Activated T-helper 2 cell treated with anti-CD3 and anti-CD28 coated beads, Interferon-gamma antibody, Interleukin-2, Interleukin-4, amounts not matched to agents 10 μg/mL and 5 μg/mL and 100 μg/mL, durations not matched to agents 14 hours and 24 hours and 36 hours (primary cell): ENCODE results near the gene SLCO3A1. TPM values are rescaled to one million over a fixed set of nuclear protein-coding genes. Genes with fewer than 3 reads are reported as not detected.

Source experiments
- DNase-seq: peaks from one replicate; pipeline ENCODE4 v3.0.0; 2021; ENCODE audit warnings: low spot score
- H3K27ac Mint-ChIP-seq: one replicate; pipeline ENCODE4 v1.8.0; 2021; ENCODE audit warnings: mixed read lengths
- H3K27me3 Mint-ChIP-seq: one replicate; pipeline ENCODE4 v1.8.0; 2021; ENCODE audit warnings: low read depth, mixed read lengths
- H3K36me3 Mint-ChIP-seq: one replicate; pipeline ENCODE4 v1.8.0; 2021; ENCODE audit warnings: low read depth, mixed read lengths
- H3K4me1 Mint-ChIP-seq: one replicate; pipeline ENCODE4 v1.8.0; 2021; ENCODE audit warnings: low read depth, mixed read lengths
- H3K4me3 Mint-ChIP-seq: one replicate; pipeline ENCODE4 v1.8.0; 2021; ENCODE audit warnings: low read depth, mild to moderate bottlenecking, moderate library complexity, mixed read lengths
- H3K9me3 Mint-ChIP-seq: one replicate; pipeline ENCODE4 v1.8.0; 2021; ENCODE audit warnings: mixed read lengths
- intact Hi-C: fragments of 100-400 bp; cut with micrococcal nuclease; formaldehyde crosslinking; loops from one replicate; pipeline ENCODE4 v1.15.1; 2023
- total RNA-seq: library from RNA; stranded (reverse); gene quantifications from 2 replicates; pipeline ENCODE4 v1.2.3, GENCODE V29; 2022

The SLCO3A1 gene
- total RNA-seq, 1 donor from 2014 or later, result 26.3 TPM

DNA sequence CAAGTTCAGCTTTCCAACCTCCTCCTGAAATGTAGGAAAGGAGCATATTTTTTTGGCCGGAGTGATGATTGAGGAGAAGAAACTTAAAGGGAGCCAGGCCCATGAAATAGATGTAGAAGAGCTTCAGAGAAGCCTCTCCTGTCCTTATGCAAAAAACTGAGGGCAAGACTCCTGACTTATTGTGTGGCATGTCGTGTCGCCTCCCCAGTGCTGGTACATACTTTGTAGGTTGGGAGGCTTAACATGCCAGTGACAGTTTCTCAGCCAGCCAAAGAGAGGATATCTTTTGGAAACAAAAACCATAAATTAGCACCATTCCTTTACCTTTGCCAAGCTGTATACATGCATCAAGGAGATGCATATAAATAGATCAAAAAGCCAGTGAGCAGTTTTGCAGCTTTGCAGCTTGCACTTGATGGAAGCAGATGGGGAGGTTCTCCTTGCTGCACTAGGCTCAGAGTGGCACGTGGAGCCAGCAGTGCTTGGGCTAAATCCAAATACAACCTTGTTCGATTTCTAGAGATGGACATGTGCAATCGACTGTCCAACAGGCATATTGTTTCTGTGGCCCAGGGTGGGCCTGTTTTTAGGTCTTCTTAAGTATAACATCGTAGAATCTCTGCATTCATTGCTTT, 10.2 kb downstream of the SLCO3A1 start:
- Mint-ChIP-seq H3K27me3 (peaks cover 2% of the 10 kb centered on the region), H3K4me3 (no peak overlapping the region), H3K27ac (no peak overlapping the region), H3K9me3 (no peaks in the 10 kb centered on the region), H3K4me1 (peaks cover 80% of the 10 kb centered on the region), H3K36me3 (peaks cover 18% of the 10 kb centered on the region)
- DNase-seq, result no peak
- intact Hi-C loops, result no loop called here

DNA sequence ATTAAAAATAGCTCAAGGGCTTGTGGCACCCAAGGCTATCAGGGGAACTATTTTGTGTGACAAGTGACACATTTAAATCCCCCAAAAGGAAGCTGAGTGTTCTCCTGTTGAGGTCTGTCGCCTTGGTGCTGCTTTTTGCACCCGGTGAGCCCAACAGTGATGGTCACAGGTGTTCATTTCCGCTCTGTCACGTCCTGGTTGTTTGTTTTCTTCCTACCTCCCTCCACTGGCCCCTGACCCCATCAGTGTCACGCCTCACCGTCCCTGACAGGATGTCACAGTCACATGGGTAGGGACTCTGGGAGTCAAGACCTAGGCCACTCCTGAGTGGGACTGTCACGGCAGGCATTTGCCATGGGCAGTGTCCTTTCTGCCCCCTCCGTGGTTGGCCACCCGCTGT, 11.2 kb downstream of the SLCO3A1 start:
- no peak for DNase-seq
- H3K36me3 Mint-ChIP-seq, result peaks cover 15% of the 10 kb centered on the region
- peaks cover 2% of the 10 kb centered on the region for H3K27me3 Mint-ChIP-seq
- no peak overlapping the region for H3K27ac Mint-ChIP-seq
- peaks cover 74% of the 10 kb centered on the region for H3K4me1 Mint-ChIP-seq
- H3K9me3 Mint-ChIP-seq, result peaks cover under 1% of the 10 kb centered on the region
- intact Hi-C loops, result no loop called here
- H3K4me3 Mint-ChIP-seq, result no peak overlapping the region

DNA sequence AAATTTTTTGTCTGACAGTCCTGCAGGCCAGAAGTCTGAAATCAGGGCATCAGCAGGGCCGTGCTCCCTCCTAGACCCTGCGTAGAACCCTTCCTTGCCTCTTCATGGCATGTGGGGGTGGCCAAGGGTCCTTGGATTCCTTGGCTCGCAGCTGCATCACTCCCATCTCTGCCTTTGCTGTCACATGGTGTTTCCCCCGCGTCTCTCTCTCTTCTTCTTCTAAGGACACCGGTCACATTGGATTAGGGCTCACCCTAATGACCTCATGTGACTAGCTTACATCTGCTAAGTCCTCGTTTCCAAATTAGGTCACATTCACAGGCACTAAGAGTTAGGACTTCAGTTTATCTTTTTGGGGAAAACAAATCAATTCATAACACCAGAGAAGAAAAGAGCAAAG, 12.0 kb downstream of the SLCO3A1 start:
- H3K36me3 Mint-ChIP-seq, result peaks cover 19% of the 10 kb centered on the region
- H3K4me1 Mint-ChIP-seq, result peaks cover 71% of the 10 kb centered on the region
- H3K9me3 Mint-ChIP-seq, result peaks cover 8% of the 10 kb centered on the region
- no peak overlapping the region for H3K27ac Mint-ChIP-seq
- H3K27me3 Mint-ChIP-seq, result peaks cover 2% of the 10 kb centered on the region
- no peak for DNase-seq
- no peak overlapping the region for H3K4me3 Mint-ChIP-seq
- intact Hi-C loops, result no loop called here

DNA sequence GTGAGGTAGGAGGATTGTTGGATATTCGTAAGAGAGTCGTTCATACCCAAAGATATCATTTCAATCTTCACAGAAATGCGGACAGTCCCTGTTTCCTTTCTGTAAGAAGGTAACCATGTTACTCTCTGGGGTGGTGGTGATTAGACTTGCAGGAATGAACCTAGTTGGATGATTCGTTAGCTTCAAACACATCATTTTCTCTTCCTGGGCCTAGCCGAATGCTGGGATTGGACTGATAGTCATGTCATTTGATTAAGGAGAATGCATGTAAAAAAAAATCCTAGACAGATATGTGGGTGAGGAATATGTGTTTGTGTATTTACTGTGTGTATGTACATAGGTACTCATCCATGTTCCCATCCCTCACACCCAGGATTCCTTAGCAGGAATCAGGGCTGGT, 12.4 kb downstream of the SLCO3A1 start:
- peaks cover 13% of the 10 kb centered on the region for H3K9me3 Mint-ChIP-seq
- H3K27ac Mint-ChIP-seq, result no peak overlapping the region
- intact Hi-C loops, result no loop called here
- H3K4me3 Mint-ChIP-seq, result no peak overlapping the region
- no peak for DNase-seq
- H3K27me3 Mint-ChIP-seq, result peaks cover 2% of the 10 kb centered on the region
- peaks cover 71% of the 10 kb centered on the region for H3K4me1 Mint-ChIP-seq
- peaks cover 19% of the 10 kb centered on the region for H3K36me3 Mint-ChIP-seq

DNA sequence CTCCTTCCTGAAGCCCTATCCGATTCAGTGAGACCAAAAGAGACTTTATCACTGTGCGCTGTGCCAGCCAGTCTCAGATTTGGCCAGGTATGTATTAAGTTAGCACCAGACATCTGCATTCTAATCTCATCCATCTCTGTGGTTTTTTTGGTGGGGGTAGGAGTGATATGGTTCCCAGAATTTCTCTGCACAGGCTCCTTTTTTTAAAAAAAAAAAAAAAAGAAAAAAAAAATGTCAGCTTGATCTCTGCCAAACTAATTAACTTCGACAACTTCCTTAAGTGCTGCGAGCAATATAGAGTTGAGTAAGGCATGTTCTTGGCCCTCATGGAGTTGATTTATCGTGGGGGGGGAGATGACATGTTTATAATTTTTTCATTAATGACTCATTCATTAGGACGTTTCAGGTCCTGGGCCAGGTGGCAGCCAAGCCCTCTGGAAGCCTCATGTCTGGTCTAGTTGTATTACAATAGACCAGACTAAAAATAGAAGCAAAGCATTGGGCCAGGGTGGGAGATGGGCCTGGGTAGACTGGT, 12.9 kb downstream of the SLCO3A1 start:
- peaks cover 71% of the 10 kb centered on the region for H3K4me1 Mint-ChIP-seq
- intact Hi-C loops, result no loop called here
- no peak for DNase-seq
- peak overlapping the region; percentile 9 for H3K27ac Mint-ChIP-seq
- H3K36me3 Mint-ChIP-seq, result peaks cover 21% of the 10 kb centered on the region
- H3K27me3 Mint-ChIP-seq, result peaks cover 2% of the 10 kb centered on the region
- peaks cover 13% of the 10 kb centered on the region for H3K9me3 Mint-ChIP-seq
- H3K4me3 Mint-ChIP-seq, result peak overlapping the region; percentile 27

DNA sequence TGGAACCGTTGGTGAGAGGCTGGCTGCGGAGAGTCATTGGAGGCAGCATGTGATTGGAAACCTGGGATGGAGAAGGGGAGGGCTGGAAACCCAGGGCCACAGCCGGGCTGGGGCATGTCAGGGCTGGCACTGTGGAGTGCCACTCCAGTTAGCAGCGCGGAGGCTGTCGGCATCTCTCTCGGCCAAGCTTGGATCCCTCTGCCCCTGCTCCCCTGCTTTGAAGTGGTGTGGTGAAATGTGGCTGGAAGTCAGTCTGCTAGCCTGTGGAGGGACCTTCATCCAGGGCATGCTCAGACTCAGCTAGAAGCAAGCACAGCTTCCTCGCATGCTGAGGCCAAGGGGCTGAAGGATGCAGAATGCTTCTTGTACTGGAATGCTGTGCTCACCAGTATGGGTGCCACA, 13.5 kb downstream of the SLCO3A1 start:
- Mint-ChIP-seq H3K4me3 (no peak overlapping the region), H3K27ac (no peak overlapping the region), H3K4me1 (peaks cover 71% of the 10 kb centered on the region), H3K36me3 (peaks cover 21% of the 10 kb centered on the region), H3K9me3 (peaks cover 13% of the 10 kb centered on the region), H3K27me3 (peaks cover 2% of the 10 kb centered on the region)
- intact Hi-C loops, result no loop called here
- DNase-seq, result no peak

DNA sequence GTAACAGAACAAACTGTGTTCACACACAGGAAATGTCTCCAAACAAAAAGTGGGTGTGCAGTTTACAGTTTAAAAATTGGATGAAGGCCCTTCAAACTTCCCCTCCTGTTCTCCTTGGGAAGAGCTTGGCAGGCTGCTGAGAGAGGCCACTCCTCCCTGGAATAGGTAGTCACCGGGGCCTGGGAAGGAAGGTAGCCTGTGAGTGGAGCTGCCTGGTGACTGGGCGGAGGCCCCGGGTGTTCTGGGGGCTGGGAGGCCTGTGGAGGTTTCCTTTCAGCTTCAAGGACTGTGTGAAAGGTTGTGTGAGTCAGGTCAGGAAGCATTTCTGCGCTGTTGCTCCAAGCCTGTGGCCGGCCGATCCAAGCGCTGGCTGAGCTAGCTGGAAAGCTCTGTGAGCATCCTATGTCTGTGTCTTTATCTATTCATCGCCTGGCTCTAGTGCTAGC, 14.1 kb downstream of the SLCO3A1 start:
- Mint-ChIP-seq H3K4me1 (peaks cover 68% of the 10 kb centered on the region), H3K4me3 (no peak overlapping the region), H3K9me3 (peaks cover 13% of the 10 kb centered on the region), H3K27ac (no peak overlapping the region), H3K27me3 (peaks cover 2% of the 10 kb centered on the region), H3K36me3 (peaks cover 22% of the 10 kb centered on the region)
- intact Hi-C loops, result no loop called here
- no peak for DNase-seq

DNA sequence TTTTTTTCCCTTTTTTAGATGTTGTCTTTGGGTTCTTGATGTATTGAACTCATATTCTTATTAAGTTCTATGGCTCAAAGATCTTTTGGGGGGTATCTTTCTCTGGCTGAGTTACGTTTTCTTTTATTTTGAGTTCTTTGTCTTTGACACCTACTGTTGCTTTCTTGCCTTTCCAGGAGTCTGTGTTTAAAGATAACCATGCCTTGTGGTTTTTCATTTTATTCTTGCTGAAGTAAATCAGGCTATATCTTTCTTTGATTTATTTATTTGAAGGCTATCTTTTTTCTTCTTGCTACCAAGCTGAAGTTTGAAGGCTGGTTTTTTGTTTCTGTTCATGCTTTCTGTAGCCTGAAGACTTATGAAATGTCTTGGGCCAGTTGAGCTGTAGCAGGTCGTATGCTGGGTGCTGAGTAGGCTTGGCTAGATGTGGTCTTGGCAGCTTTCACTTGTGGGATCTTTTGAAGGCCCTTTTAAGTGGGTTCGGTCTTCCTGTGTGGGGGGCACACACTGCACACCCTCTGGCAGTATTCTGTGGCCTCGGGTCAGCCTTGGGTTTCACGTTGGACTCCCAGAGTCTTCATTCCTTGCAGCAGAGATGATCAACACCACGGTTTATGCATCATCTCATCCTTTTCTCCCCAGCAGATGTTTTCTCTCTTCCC, 17.5 kb downstream of the SLCO3A1 start:
- Mint-ChIP-seq H3K4me3 (no peak overlapping the region), H3K4me1 (peaks cover 56% of the 10 kb centered on the region), H3K36me3 (peaks cover 43% of the 10 kb centered on the region), H3K27me3 (no peaks in the 10 kb centered on the region), H3K9me3 (peaks cover 13% of the 10 kb centered on the region), H3K27ac (no peak overlapping the region)
- intact Hi-C loops, result no loop called here
- no peak for DNase-seq

DNA sequence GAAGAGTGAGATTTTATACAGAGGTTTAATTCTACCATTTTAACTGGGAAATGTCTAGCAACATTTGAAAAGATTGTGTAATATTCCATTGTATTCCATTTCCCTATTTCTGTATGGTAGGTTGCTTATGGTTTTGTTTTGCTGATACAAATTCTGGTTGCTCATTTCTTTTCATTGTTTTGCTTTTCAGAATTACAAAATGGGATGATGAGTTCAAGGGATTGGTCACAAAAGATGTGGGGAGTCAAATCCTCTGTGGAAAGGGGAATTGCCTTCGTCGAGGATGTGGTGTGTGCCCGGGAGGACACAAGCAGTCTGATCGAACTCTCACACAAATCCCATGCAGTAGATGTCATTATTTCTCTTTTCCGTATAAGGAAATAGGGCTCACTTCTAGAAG, 18.3 kb downstream of the SLCO3A1 start:
- no peak overlapping the region for H3K4me3 Mint-ChIP-seq
- peaks cover 48% of the 10 kb centered on the region for H3K4me1 Mint-ChIP-seq
- H3K27me3 Mint-ChIP-seq, result no peaks in the 10 kb centered on the region
- peaks cover 13% of the 10 kb centered on the region for H3K9me3 Mint-ChIP-seq
- intact Hi-C loops, result no loop called here
- no peak for DNase-seq
- H3K36me3 Mint-ChIP-seq, result peaks cover 43% of the 10 kb centered on the region
- no peak overlapping the region for H3K27ac Mint-ChIP-seq

DNA sequence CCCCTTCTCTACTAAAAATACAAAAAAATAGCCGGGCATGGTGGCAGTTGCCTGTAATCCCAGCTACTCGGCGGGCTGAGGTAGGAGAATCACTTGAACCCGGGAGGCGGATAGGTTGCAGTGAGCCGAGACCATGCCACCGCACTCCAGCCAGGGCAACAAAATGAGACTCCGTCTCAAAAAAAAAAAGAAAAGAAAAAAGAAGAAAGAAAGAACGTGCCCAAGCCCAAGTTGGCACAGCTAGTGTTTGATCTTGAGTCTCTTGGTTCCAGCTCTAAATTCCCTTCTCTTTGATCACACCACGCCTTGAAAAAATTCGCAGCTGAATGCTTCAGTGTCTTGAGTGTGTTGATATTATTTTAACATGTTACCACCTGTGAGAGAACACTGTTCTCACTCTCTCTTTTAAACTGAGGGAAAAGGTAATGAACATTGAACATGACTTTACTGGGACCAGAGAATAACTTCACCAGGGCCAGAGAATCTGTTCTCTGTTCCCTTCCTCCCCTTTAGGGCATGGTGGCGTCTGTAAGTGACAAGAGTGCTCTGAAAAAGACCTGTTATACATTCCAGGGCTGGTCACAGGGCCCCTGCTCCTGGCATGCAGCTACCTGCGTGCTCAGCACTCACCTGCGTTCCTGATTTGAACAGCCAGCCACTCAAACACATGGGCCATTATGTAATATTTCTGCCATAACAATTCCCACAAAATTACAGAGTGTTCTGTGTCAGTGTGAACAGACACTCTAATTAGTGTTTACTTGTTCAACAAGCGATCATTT, 19.0 kb downstream of the SLCO3A1 start:
- peaks cover 46% of the 10 kb centered on the region for H3K36me3 Mint-ChIP-seq
- intact Hi-C loops, result no loop called here
- H3K27me3 Mint-ChIP-seq, result no peaks in the 10 kb centered on the region
- H3K4me1 Mint-ChIP-seq, result peaks cover 45% of the 10 kb centered on the region
- peaks cover 13% of the 10 kb centered on the region for H3K9me3 Mint-ChIP-seq
- no peak overlapping the region for H3K4me3 Mint-ChIP-seq
- no peak for DNase-seq
- no peak overlapping the region for H3K27ac Mint-ChIP-seq

DNA sequence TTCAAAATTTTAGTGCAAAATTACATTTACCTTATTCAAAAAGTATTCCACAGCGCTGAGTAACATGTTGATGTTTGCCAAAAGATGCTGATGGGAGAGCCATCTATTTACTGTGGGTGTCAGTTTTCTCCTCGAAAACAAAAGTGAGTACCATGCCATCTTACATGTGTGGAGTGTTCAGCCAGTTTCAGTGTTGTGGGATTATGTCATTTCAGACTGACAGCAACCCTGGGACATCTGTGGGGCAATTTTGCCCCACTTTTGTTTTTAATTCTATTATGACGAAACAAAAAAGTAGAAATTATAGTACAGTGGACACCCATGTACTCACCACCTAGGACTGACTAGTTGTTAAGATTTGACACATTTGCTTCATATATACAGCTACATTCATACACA, 19.6 kb downstream of the SLCO3A1 start:
- Mint-ChIP-seq H3K4me3 (no peak overlapping the region), H3K27ac (no peak overlapping the region), H3K4me1 (peaks cover 41% of the 10 kb centered on the region), H3K9me3 (peaks cover 13% of the 10 kb centered on the region), H3K36me3 (peaks cover 49% of the 10 kb centered on the region), H3K27me3 (no peaks in the 10 kb centered on the region)
- intact Hi-C loops, result no loop called here
- no peak for DNase-seq

DNA sequence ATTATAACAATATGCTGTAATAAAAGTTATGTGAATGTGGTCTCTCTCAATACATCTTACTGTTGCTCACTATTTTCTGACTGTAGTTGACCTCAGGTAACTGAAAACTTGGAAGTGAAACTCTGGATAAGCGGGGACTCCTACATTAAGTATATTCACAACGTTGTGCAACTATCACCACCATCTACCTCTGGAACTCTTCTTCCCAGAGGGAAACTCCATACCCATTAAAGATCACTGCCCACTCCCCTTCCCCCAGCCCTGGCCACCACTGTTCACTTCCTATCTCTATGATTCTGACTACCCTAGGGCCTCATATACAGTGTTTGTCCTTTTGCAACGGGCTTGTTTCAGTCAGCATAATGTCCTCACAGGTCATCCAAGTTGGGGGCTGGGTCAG, 20.7 kb downstream of the SLCO3A1 start:
- intact Hi-C loops, result no loop called here
- Mint-ChIP-seq H3K9me3 (peaks cover 13% of the 10 kb centered on the region), H3K27ac (no peak overlapping the region), H3K4me3 (no peak overlapping the region), H3K27me3 (no peaks in the 10 kb centered on the region), H3K36me3 (peaks cover 46% of the 10 kb centered on the region), H3K4me1 (peaks cover 37% of the 10 kb centered on the region)
- DNase-seq, result no peak
